ENCODE results near the gene ZNF281.

Gene ZNF281

GRCh38 chr1:200454425-200454824 is 44.6 kb upstream of the ZNF281 start:
- Histone ChIP-seq H2BK15ac (ENCODE audit: low read depth, poor library complexity, severe bottlenecking) (no peak overlapping the region), H3K27ac (ENCODE audit: low read length, poor library complexity, severe bottlenecking) (no peak overlapping the region), H3K18ac (ENCODE audit: low read depth in 1 of 2, low read length in 2 of 2) (no peak overlapping the region), H3K4me3 (ENCODE audit: insufficient read depth in 1 of 2, low read depth in 1 of 2, low read length in 2 of 2) (no peak overlapping the region), H3K4me2 (ENCODE audit: low read length, poor library complexity, severe bottlenecking) (no peak overlapping the region), H3K23ac (ENCODE audit: low read length in 2 of 2) (no peak overlapping the region), H3K79me1 (replicated peaks; ENCODE audit: low read length, poor library complexity, severe bottlenecking) (no peaks in the 10 kb centered on the region), H2BK120ac (ENCODE audit: low read depth, low read length) (no peak overlapping the region), H2AFZ (ENCODE audit: low read depth, low read length) (no peak overlapping the region), H2BK5ac (ENCODE audit: low read depth, low read length, poor library complexity, severe bottlenecking) (no peak overlapping the region), H2AK5ac (ENCODE audit: low read length, severe bottlenecking) (no peak overlapping the region), H4K8ac (ENCODE audit: low read length) (no peak overlapping the region), H3K9ac (ENCODE audit: low read length) (no peak overlapping the region), H3K14ac (ENCODE audit: low read length in 2 of 2) (no peak overlapping the region), H3K4ac (ENCODE audit: low read depth in 1 of 2, low read length in 2 of 2) (no peak overlapping the region), H4K91ac (ENCODE audit: low read length) (no peak overlapping the region), H3K36me3 (ENCODE audit: control insufficient read depth in 1 of 2, insufficient read depth in 2 of 2, low read depth in 1 of 2, low read length in 2 of 2) (no peaks in the 10 kb centered on the region), H2BK12ac (ENCODE audit: low read length in 2 of 2) (no peak overlapping the region), H3K9me3 (ENCODE audit: control insufficient read depth, low read length) (no peaks in the 10 kb centered on the region), H3K4me1 (ENCODE audit: control insufficient read depth, insufficient read depth, low read depth, low read length) (no peaks in the 10 kb centered on the region), H3K27me3 (ENCODE audit: control insufficient read depth in 1 of 2, insufficient read depth in 1 of 2, low read length in 2 of 2) (no peaks in the 10 kb centered on the region)
- WGBS: 83% methylated on average over 5 of the region's 5 CpGs
- no peak for DNase-seq

- Histone ChIP-seq H2BK120ac (ENCODE audit: low read depth, low read length) (no peak overlapping the region), H3K23ac (ENCODE audit: low read length in 2 of 2) (no peak overlapping the region), H3K18ac (ENCODE audit: low read depth in 1 of 2, low read length in 2 of 2) (no peak overlapping the region), H3K9me3 (ENCODE audit: control insufficient read depth, low read length) (no peaks in the 10 kb centered on the region), H3K27ac (ENCODE audit: low read length, poor library complexity, severe bottlenecking) (no peak overlapping the region), H3K4me1 (ENCODE audit: control insufficient read depth, insufficient read depth, low read depth, low read length) (no peaks in the 10 kb centered on the region), H3K14ac (ENCODE audit: low read length in 2 of 2) (no peak overlapping the region), H3K27me3 (ENCODE audit: control insufficient read depth in 1 of 2, insufficient read depth in 1 of 2, low read length in 2 of 2) (no peaks in the 10 kb centered on the region), H2BK5ac (ENCODE audit: low read depth, low read length, poor library complexity, severe bottlenecking) (no peak overlapping the region), H3K4ac (ENCODE audit: low read depth in 1 of 2, low read length in 2 of 2) (no peak overlapping the region), H2AFZ (ENCODE audit: low read depth, low read length) (no peak overlapping the region), H4K8ac (ENCODE audit: low read length) (no peak overlapping the region), H2BK12ac (ENCODE audit: low read length in 2 of 2) (no peak overlapping the region), H3K4me3 (ENCODE audit: insufficient read depth in 1 of 2, low read depth in 1 of 2, low read length in 2 of 2) (no peak overlapping the region), H3K4me2 (ENCODE audit: low read length, poor library complexity, severe bottlenecking) (no peak overlapping the region), H3K36me3 (ENCODE audit: control insufficient read depth in 1 of 2, insufficient read depth in 2 of 2, low read depth in 1 of 2, low read length in 2 of 2) (no peaks in the 10 kb centered on the region), H3K9ac (ENCODE audit: low read length) (no peak overlapping the region), H3K79me1 (replicated peaks; ENCODE audit: low read length, poor library complexity, severe bottlenecking) (no peaks in the 10 kb centered on the region), H2BK15ac (ENCODE audit: low read depth, poor library complexity, severe bottlenecking) (no peak overlapping the region), H2AK5ac (ENCODE audit: low read length, severe bottlenecking) (no peak overlapping the region), H4K91ac (ENCODE audit: low read length) (no peak overlapping the region)
- WGBS: 77% methylated on average over 2 of the region's 3 CpGs
- no peak for DNase-seq
Measured at GRCh38 chr1:200453553-200453905, 43.7 kb upstream of the ZNF281 start.

- WGBS: 78% methylated on average over 8 of the region's 8 CpGs
- Histone ChIP-seq H2AFZ (ENCODE audit: low read depth, low read length) (no peak overlapping the region), H2BK120ac (ENCODE audit: low read depth, low read length) (no peak overlapping the region), H3K4me2 (ENCODE audit: low read length, poor library complexity, severe bottlenecking) (no peak overlapping the region), H3K4me1 (ENCODE audit: control insufficient read depth, insufficient read depth, low read depth, low read length) (no peaks in the 10 kb centered on the region), H3K9ac (ENCODE audit: low read length) (no peak overlapping the region), H3K18ac (ENCODE audit: low read depth in 1 of 2, low read length in 2 of 2) (no peak overlapping the region), H4K91ac (ENCODE audit: low read length) (no peak overlapping the region), H3K4me3 (ENCODE audit: insufficient read depth in 1 of 2, low read depth in 1 of 2, low read length in 2 of 2) (no peak overlapping the region), H3K27ac (ENCODE audit: low read length, poor library complexity, severe bottlenecking) (no peak overlapping the region), H3K4ac (ENCODE audit: low read depth in 1 of 2, low read length in 2 of 2) (no peak overlapping the region), H3K27me3 (ENCODE audit: control insufficient read depth in 1 of 2, insufficient read depth in 1 of 2, low read length in 2 of 2) (no peaks in the 10 kb centered on the region), H3K14ac (ENCODE audit: low read length in 2 of 2) (no peak overlapping the region), H3K9me3 (ENCODE audit: control insufficient read depth, low read length) (no peaks in the 10 kb centered on the region), H3K36me3 (ENCODE audit: control insufficient read depth in 1 of 2, insufficient read depth in 2 of 2, low read depth in 1 of 2, low read length in 2 of 2) (no peaks in the 10 kb centered on the region), H3K79me1 (replicated peaks; ENCODE audit: low read length, poor library complexity, severe bottlenecking) (no peaks in the 10 kb centered on the region), H2BK15ac (ENCODE audit: low read depth, poor library complexity, severe bottlenecking) (no peak overlapping the region), H2BK12ac (ENCODE audit: low read length in 2 of 2) (no peak overlapping the region), H2BK5ac (ENCODE audit: low read depth, low read length, poor library complexity, severe bottlenecking) (no peak overlapping the region), H2AK5ac (ENCODE audit: low read length, severe bottlenecking) (no peak overlapping the region), H4K8ac (ENCODE audit: low read length) (no peak overlapping the region), H3K23ac (ENCODE audit: low read length in 2 of 2) (no peak overlapping the region)
- DNase-seq: no peak
Measured at GRCh38 chr1:200452850-200453552, 43.2 kb upstream of the ZNF281 start.

- no peaks in the 10 kb centered on the region for H3K36me3 ChIP-seq (ENCODE audit: control insufficient read depth in 1 of 2, insufficient read depth in 2 of 2, low read depth in 1 of 2, low read length in 2 of 2)
- H4K91ac ChIP-seq (ENCODE audit: low read length): no peak overlapping the region
- H3K4me2 ChIP-seq (ENCODE audit: low read length, poor library complexity, severe bottlenecking): no peak overlapping the region
- no peaks in the 10 kb centered on the region for H3K9me3 ChIP-seq (ENCODE audit: control insufficient read depth, low read length)
- H3K79me1 ChIP-seq (replicated peaks; ENCODE audit: low read length, poor library complexity, severe bottlenecking): no peaks in the 10 kb centered on the region
- H2AK5ac ChIP-seq (ENCODE audit: low read length, severe bottlenecking): no peak overlapping the region
- no peak overlapping the region for H3K9ac ChIP-seq (ENCODE audit: low read length)
- H2BK15ac ChIP-seq (ENCODE audit: low read depth, poor library complexity, severe bottlenecking): no peak overlapping the region
- no peak overlapping the region for H2BK5ac ChIP-seq (ENCODE audit: low read depth, low read length, poor library complexity, severe bottlenecking)
- WGBS: 94% methylated on average over 6 of the region's 6 CpGs
- H3K14ac ChIP-seq (ENCODE audit: low read length in 2 of 2): no peak overlapping the region
- H3K4ac ChIP-seq (ENCODE audit: low read depth in 1 of 2, low read length in 2 of 2): no peak overlapping the region
- H3K4me1 ChIP-seq (ENCODE audit: control insufficient read depth, insufficient read depth, low read depth, low read length): no peaks in the 10 kb centered on the region
- no peaks in the 10 kb centered on the region for H3K27me3 ChIP-seq (ENCODE audit: control insufficient read depth in 1 of 2, insufficient read depth in 1 of 2, low read length in 2 of 2)
- H3K4me3 ChIP-seq (ENCODE audit: insufficient read depth in 1 of 2, low read depth in 1 of 2, low read length in 2 of 2): no peak overlapping the region
- H2BK120ac ChIP-seq (ENCODE audit: low read depth, low read length): no peak overlapping the region
- H2AFZ ChIP-seq (ENCODE audit: low read depth, low read length): no peak overlapping the region
- no peak overlapping the region for H3K27ac ChIP-seq (ENCODE audit: low read length, poor library complexity, severe bottlenecking)
- no peak overlapping the region for H3K23ac ChIP-seq (ENCODE audit: low read length in 2 of 2)
- H2BK12ac ChIP-seq (ENCODE audit: low read length in 2 of 2): no peak overlapping the region
- no peak for DNase-seq
- H4K8ac ChIP-seq (ENCODE audit: low read length): no peak overlapping the region
- no peak overlapping the region for H3K18ac ChIP-seq (ENCODE audit: low read depth in 1 of 2, low read length in 2 of 2)
Measured at GRCh38 chr1:200448034-200448762, 38.4 kb upstream of the ZNF281 start.

All from mesenchymal stem cell (in vitro differentiated cells and primary cell).